Measurements from ENCODE around the gene CTRB1.
A peak's percentile ranks its signal among the peaks of the same experiment; 100 is the strongest.
"Not testable (repeated sequence)": the region's sequence is repeated elsewhere in the genome, so short reads cannot be mapped to it uniquely, and the experiment has no call there.

Gene CTRB1

DNA sequence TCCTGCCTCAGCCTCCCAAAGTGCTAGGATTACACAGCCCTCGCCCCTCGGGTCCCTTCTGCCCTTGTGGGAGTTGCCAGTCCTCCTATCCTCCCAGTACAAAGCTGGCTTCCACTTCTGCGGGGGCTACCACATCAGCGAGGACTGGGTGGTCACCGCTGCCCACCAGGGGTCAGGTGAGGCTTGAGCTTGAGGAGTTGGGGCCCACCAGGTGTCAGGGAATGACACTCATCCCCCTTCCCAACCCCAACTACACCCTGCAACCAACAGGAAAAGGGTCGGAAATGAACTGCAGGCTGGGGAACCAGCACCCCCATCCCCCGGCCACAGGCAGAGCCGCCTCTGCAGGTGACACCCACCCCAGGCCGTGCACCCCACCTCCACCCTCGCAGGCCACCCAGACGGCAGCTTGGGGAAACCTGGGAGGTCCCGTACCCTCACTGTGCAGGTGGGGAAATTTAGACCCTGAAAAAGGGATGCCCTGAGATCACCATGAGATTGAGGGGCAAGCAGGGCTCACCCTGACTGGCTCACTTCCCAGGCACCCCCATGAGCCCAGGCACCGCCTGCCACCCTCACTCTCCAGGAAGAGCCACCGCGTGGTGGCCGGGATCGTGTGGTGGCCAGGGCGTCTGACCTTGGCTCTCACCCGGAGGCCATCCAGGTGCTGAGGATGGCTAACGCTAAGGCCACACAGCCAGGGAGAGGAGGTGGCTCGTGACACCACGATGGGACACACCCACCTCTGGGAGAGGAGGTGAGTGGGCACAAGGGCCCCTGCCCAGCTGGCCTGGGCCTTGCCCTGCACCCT lies 8.0 kb downstream of the CTRB1 start:
- DNase-seq = no peak

DNA sequence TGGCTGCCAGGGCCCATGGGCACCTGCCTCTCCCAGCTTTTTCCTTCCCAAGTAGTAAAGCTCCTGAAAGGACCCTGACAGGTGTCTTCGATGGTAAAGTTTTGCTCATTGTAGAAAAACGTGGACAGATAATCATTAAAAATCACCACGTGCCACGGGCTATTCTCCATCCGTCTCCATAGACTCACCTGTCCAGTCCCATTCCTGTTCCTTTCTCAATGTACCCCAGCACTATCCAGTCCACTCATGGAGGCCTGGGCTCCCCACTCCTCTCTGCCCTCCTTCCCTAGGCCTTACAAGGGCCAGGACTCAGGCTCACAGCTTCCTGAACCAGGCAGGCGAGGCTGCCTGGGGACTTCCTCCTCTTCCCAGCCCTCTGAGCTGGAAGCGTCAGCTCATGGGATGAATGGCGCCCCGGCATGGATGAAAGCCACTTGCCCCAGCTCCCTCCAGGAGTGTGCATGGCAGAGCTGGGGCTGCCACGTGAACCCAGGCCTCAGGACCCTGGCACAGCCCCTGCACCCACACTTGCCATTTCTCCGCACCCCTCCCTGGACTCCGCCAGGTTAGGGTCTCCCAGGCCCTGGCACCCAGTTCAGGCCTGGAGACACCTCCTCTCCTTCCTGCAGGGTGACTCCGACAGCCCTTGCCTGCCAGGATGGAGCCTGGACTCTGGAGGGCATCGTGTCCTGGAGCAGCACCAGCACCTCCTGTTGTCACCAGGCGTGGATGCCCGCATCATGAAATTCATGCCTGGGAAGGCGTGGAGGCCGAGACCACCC lies 8.8 kb downstream of the CTRB1 start:
- no peak for DNase-seq

DNA sequence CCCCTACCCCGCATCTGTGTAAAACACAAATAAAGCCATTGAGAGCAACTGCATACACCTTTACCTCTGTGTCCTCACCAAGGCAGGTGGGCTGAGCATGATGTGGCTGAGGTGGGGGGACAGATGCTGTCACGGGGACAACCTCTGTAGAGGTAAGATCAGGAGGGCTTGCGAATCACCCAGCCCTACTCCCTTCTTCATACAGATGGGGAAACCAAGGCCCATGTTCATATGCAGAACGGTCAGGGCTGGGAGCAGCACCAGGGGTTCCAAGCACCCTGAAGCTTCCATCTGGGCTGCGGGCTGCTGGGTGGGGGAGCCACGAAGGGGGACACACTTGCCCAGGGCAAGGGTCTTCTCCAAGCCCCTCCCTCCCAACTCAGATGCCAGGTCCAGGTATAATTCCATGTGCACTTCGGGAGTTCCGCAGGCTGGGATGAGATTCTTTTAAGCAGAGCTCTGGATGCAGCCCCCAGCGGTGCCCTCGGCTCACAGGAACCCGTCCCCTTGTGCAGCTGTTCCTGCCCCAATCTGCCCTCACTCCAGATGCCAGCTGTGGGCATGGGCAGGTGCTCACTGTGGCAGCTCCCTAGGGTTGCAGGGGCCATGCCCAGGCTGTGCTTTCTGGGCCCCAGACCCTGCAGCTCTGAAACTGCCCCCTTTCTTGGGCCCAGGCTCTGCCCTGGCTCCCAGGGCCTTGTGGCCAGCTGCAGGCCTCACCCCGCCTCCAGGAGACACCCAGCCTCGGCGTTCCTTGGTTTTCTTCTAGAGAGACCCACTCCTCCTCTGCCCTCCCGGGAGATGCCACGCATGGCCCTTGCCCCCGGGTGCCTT lies 9.6 kb downstream of the CTRB1 start:
- no peak for DNase-seq

DNA sequence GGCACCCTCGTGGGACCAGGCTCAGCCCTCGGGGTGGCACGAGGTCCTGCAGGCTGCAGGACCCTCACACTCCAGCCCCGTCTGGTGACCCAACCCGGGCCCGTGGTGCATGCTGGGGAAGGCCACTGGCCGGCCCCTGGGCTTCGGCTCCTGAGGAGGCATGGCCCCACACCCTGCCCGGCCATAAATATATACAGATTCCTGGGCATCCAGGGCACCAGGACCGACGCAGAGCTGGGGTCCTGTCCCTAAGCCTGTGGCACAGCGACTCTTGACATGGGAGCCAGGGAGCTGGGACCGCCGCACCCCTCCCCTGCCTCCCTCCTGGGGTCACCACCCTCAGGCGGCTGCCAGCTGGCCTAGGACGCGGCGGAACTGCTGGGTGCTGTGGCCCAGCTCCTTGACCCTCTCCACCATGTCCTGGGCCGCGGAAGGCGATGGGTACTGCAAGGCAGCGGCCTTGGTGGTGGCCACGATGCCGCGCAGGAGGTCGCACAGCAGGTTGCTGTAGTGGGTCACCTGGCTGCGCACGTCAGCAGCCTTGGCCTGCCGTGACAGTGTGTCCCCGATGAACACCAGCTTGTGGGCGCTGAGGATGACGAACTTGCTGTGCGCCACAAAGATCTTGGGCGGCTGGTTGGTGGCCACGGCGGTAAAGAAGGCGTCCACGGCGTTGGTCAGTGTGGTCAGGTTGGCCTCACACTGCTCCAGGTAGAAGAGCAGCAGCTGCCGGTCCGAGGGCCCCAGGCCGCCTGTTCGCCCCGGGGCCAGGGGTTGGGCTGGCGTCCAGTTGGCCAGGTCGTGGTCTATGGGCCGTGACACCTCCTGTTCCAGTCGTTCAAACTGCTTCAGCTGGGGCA lies 10.6 kb downstream of the CTRB1 start:
- DNase-seq = no peak

DNA sequence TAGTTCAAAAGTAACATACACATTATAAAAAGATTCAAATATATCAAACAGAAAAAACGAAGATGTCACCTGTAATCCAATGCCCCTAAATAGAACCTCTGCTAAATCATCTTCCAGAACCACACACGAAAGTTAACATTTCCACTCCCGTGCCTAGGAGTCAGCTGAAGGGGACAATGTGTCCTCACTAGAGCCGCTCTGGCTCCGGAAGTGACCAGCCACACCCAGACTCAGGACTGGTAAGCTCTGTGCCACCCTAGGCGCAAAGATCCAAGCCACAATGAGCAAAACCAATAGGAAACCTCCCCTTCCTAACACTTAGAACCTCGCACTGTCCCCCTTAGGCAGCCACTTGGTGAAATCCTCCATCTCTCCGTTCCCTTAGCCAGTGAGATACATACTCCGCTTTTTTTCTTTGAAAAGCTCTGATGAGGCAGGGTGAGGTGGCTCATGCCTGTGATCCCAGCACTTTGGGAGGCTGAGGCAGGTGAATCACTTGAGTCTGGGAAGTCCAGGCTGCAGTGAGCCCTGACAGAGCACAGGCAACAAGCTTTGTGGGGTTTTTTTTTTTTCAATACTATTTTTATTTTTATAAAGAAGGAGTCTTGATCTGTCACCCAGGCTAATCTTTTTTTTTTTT lies 11.8 kb downstream of the CTRB1 start:
- DNase-seq = no peak

DNA sequence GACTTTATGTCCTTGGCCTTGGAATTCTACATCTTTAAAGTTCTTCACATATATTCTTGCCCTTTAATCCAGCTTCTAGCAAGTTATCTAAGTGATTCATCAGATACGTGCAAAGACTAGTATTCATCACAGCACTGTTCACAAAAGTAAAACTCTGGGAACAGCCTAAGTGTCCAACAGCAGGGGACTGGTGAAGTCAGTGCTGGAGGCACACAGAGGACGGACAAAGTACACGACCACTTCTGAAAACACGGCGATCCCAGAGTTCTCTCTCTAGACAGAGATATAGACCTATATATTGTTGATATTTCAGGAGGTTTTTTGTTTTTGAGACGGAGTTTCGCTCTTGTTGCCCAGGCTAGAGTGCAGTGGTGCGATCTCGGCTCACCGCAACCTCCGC lies 12.8 kb downstream of the CTRB1 start:
- no peak for DNase-seq

DNA sequence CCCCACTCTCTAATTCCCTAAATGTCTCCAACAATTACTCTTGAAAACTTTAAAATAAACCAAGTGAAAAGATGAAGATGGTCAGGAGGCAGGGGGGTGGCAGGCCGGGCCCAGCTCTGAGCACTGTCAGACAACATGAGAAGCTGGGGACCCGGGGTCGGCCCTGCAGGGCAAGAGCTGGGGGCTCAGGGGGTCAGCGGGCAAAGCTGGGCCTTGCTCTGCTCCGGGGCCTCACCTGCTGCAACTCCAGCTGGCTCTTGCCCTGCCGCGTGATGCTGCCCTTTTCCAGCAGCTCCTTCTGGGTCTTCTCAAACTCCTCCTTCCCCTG lies 14.8 kb downstream of the CTRB1 start:
- DNase-seq = no peak

DNA sequence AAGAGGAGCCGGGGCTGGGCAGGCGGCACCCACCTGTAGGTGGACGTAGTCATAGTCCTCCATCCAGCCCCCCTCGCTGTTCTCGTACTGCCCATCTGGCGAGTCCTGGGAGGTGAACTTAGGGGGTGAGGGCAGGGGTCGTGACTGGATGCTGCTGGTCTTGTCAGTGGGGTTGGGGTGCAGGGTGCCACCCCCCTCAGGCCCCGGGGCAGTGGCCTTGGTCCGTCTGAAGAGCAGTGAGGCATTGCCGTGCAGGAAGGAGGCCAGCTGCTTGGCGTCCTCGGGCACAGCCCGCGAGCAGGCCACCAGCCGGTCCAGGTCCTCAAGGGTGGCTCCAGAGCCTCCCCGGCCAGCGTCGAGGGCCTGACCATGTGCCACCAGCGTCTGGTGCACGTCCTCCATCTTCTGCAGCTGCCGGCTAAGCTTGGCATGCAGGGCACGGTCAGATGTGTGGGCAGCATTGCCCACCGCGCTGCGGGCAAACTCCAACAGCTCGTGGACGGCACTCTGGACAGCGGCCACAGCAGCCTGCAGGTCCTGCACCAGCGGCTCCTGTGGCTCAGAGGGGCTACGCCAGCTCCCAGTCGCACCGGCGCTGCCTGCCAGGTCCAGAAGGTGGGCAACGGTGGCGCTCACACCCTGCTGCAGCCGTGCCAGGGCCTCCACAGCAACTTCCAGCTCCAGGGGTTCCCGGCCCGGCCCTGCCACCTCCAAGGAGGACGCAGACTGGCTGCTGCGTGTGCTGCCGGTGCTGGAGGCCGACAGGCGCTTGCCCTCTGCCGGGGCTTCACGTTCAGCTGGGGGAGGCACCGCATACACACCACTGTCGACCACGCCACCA lies 16.3 kb downstream of the CTRB1 start:
- no peak for DNase-seq

DNA sequence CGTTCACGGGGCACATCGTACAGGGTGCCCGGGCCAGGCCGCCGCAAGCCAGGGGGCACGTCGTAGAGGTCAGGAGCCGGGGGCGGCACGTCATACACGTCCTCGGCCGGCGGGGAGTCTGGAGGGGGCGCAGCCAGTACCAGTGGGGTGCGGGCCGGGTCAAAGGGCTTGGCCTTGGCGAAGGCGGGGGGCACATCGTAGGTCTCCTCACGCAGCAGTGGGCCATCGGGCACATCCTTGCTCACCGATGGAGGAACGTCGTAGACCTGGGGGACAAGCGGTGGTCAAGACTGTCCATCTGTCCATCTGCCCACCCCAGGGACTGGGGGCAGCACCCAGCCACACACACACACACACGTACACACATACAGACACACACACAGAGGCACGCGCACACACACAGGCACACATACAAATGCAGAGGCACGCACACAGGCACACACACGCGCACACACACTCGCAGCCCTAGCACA lies 17.0 kb downstream of the CTRB1 start:
- no peak for DNase-seq

DNA sequence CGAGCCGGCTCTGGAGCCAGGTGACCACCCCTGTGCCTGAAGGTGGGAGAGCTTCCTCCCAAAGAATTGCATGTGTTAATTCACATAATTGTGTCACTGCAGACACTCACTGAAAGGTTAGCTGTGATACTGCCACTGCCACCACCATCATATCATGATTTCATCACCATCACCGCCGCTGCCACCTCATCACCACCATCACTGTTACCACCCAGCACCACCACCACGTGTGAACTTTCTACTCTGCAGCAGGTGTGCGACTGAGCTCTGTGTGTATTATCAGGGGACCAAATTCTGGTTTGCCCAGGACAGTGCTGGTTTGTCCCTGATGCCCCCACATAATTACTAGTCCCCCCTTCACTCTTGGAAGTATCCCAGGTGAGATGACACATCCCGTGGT lies 17.4 kb downstream of the CTRB1 start:
- peak; percentile 48 for DNase-seq

DNA sequence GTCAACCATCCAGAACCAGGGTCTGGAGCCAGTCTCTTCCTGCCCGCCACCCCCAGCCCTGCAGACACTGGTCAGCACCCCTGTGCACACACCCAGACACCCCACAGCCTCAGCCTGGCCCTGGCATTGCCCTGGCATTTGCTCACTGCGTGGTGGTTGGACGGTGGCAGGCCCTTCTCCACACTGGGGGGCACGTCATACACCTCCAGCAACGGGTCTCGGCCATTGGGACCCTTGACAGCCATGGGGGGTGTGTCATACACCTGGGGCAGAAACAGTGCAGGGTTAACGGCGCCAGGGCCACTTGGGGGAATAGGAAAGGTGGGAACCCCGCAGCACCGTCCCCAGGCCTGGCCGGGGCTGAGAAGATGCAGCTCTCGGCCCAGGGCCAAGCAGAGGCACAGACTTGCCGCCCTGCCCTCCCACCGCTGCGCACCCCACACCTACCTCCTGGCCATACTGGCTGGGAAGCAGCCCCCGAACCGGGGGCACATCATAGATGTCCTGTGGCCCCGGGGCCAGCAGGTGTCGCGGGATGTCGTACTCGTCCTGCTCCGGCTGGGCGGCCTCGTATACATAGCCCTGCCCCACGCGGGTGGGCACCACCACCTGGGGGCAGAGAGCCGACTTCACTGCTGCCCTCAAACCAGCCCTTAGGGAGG lies 18.1 kb downstream of the CTRB1 start:
- DNase-seq = no peak

DNA sequence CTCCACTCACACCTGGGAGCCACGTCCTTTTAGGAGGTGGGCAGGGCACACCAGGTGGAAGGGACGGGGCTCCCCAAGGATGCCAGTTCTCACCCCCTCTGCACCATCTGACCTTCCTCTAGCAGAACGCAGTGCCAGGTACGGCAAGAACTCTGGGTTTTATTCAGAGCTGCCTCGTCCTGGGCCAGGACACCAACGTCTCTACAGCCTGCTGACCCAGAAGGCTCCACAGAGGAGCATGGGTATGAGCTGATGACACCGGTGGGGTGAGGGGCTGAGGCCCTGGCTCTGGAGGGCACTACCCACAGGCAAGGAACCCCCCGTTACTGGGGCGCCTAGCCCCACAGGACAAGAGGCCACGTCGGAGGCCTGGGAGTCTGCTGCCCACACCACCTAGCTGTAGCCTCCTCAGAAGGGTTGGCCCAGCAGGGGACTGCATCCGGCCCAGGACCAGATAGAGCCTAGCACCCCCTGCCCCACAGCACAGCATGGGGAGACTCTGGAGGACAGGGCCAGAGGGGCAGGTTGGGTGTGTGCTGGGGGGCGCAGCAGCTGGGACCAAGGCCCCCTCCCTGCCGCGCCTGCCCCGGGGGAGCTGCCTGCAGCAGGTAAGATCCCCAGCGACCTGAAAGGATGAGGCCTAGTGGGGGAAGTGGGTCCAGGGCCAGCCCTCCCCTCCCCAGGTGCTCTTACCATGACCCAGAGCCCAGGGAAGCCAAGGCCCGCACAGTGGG lies 18.8 kb downstream of the CTRB1 start:
- DNase-seq = no peak

DNA sequence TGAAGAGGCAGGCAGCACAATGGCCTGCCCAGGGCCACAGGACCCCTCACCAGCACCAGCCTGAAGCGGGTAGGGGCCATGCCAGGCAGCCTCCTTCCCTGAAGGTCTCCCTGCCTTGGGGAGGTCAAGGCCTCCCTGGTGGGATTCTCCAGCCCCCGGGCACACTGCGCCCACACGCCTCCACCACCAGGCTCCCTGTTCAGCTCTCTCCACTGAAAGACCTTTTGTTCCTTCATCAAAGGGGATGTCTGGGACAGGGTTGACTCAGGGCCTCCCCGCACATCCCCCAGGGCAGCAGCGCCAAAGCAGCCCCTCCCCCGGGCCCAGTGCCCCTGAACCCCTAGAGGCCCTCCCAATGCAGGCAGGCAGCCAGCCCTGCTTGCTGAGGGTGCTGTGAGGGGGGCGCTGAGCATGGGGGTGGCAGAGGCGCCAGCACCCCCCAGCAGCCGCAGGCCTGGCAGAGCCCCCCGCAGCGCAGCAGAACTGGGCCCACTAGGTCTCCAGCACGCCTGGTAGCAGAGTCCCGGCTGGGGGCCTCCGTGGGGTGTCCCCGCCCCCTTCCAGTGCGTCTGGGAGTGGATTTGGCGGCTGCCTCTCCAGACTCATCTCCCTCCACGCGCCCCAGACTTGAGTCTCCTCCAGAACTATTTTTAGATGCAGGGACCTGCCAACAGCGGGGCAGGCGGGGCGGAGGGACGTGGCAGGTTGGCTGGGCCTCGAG lies 19.5 kb downstream of the CTRB1 start:
- no peak for DNase-seq

DNA sequence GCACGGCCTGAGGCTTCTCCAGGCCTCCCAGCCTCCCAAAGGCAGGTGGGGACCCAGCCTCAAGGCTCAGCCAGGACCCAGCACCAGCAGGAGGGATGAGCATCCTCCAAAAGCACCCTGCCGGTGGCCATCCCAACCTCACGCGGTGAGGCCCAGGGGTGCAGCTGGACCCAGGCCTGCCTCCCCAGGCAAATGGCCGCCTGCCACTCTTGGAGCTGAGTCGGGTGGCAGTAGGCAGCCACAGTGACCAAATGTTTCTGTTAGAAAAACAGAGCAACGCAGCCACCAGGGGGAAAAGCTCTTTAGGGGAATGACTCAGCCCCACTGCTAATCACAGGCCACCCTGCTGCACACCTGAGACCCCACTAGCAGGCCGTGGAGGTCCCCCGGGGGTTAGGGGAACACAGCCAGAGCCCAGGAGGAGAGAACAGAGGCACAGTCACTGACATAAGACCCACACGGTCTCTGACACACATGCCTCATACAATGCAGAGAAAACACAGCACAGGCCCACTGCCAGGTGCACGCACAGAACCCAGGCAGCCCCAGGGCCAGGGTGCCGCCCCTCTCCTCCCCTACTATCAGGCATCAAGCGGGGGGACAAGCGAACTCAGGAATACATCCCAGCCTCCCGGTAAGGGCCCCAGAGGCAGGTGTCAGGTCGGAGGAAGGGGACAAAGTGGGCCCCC lies 20.2 kb downstream of the CTRB1 start:
- DNase-seq = no peak

DNA sequence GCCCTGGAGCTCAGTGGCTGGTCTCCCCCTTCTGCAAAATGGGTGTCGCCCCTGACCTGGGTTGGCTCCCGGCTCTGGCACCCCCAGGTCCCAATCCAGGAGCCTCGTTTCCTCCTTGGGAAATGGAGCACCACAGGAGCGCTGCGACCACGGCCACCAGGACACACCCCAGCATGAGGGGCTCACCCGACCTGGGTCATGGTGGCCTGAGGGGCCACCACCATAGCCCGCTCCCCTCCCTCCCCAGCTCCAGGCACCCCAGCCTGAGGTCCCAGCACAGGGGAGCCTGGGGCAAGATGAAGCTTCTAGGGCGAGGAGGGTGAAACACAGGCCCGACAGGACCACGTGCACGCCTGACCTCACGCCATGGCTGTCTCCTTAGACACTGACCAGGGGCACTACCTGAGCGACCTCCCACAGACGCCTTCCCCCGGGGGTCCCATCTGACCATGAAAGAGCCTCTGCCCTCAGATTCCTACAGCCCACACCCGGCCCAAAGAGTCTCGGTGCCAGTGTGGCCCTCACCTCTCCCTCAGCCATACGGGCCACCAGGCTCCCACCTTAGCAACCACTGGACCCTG lies 20.8 kb downstream of the CTRB1 start:
- DNase-seq = no peak

DNA sequence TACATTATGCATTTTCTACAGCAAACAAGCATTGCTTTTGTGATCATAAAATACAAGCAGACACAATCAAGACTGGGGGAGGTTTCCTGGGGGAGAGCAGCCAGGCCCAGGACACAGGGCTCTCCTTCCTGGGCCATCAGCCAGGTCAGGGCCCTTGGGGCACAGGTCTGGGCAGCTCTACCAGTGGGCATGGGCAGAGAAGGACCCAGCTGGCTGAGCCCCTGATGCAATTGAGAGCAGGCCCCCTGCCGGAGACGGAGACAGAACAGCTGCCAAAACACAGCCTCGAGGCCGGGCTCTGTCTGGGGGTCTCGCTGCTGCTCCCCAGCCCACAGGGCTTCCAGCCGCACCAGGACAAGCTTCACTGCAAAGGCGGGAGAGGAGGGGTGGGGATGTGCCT lies 21.8 kb downstream of the CTRB1 start:
- DNase-seq = not testable (repeated sequence)

DNA sequence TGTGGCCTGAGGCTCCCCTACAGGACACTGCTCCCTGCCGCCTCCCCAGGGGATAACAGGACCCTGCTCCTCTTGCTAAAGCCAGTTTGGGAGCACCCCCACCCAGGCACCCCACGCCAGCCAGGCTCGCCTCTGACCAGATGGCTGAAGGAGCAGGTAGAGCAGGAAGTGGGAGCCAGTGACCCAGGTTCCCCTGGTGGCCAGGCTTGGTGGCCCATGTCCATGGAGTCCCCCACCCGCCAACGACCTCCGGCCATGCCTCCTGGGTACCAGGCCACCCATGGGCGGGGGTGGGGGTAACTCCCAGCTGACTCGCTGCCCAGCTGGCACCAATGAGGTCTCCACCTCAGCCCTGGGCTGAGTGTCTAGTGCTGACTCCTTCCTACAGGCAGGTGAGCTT lies 22.6 kb downstream of the CTRB1 start:
- DNase-seq = no peak

DNA sequence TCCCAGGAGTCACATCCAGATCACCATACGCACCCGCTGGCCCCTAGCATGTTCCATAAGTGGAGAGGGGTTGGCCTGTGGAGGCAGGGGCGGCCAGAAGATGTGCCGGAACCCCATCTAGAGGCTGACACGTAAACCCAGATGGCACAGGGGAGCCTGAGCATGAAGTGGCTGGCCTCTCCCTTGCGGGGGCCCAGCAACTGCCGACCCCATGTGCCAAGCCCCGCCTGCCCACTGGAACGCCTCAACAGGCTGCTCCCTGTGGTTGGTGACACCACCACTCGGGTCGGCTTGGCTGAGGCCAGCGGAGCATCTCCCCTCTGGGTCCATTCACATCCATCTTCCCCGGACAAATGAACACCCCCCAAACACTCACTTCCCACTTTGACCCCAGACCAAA lies 23.2 kb downstream of the CTRB1 start:
- no peak for DNase-seq

Data from activated CD4-positive, alpha-beta T cell treated with anti-CD3 and anti-CD28 coated beads, Interleukin-2, Interleukin-6, amounts not matched to agents 100 ng/mL and 50 ng/mL, durations not matched to agents 16 hours and 8 hours (primary cell).